ENCODE data around the gene TSHZ3.
A peak's percentile ranks its signal among the peaks of the same experiment; 100 is the strongest.

Gene TSHZ3

GRCh38 chr19:31268751-31269383 is 80.4 kb downstream of the TSHZ3 start:
- peaks cover 0 to 8% of the 10 kb centered on the region in 2 donors for H3K27me3 ChIP-seq
- H3K9me3 ChIP-seq: no peaks in the 10 kb centered on the region
- peaks cover 0 to 8% (median 4%) of the 10 kb centered on the region in 3 donors for H3K36me3 ChIP-seq
- intact Hi-C loops (cut with DNase I; ENCODE audit: low total_unique reads): no loop called here
- no peak for TF ChIP-seq CTCF (IDR thresholded peaks at IDR 0.05)
- DNase-seq: peak in 1 of 2 donors; percentile 31
- no peaks in the 10 kb centered on the region for H3K4me1 ChIP-seq
- H3K27ac ChIP-seq: no peak overlapping the region
- H3K4me3 ChIP-seq: no peak overlapping the region

- intact Hi-C loops (cut with DNase I; ENCODE audit: low total_unique reads): no loop called here
- Histone ChIP-seq H3K4me3 (no peak overlapping the region), H3K4me1 (peaks cover 0 to 3% (median 0%) of the 10 kb centered on the region in 4 donors), H3K27me3 (peaks cover 0 to 15% of the 10 kb centered on the region in 2 donors), H3K27ac (no peak overlapping the region), H3K36me3 (no peaks in the 10 kb centered on the region), H3K9me3 (no peaks in the 10 kb centered on the region)
- no peak for TF ChIP-seq CTCF (IDR thresholded peaks at IDR 0.05)
- DNase-seq: peak in 1 of 2 donors; percentile 29
Measured at GRCh38 chr19:31266731-31267130, 82.5 kb downstream of the TSHZ3 start.

- H3K4me1 ChIP-seq: peaks cover 0 to 3% (median 1%) of the 10 kb centered on the region in 4 donors
- H3K27me3 ChIP-seq: peaks cover 0 to 15% of the 10 kb centered on the region in 2 donors
- no peaks in the 10 kb centered on the region for H3K9me3 ChIP-seq
- H3K27ac ChIP-seq: no peak overlapping the region
- no peaks in the 10 kb centered on the region for H3K36me3 ChIP-seq
- H3K4me3 ChIP-seq: no peak overlapping the region
- intact Hi-C loops (cut with DNase I; ENCODE audit: low total_unique reads): no loop called here
- TF ChIP-seq CTCF (IDR thresholded peaks at IDR 0.05): no peak
- peak in 1 of 2 donors; percentile 29 for DNase-seq
Measured at GRCh38 chr19:31266196-31266595, 83.0 kb downstream of the TSHZ3 start.

GRCh38 chr19:31264041-31264778 is 85.0 kb downstream of the TSHZ3 start:
- TF ChIP-seq CTCF (IDR thresholded peaks at IDR 0.05): no peak
- Histone ChIP-seq H3K27me3 (peaks cover 0 to 20% of the 10 kb centered on the region in 2 donors), H3K9me3 (no peaks in the 10 kb centered on the region), H3K4me1 (peaks cover 0 to 9% (median 3%) of the 10 kb centered on the region in 4 donors), H3K27ac (no peak overlapping the region), H3K36me3 (no peaks in the 10 kb centered on the region), H3K4me3 (no peak overlapping the region)
- intact Hi-C loops (cut with DNase I; ENCODE audit: low total_unique reads): no loop called here
- DNase-seq: peak; percentile 16 to 39

DNA sequence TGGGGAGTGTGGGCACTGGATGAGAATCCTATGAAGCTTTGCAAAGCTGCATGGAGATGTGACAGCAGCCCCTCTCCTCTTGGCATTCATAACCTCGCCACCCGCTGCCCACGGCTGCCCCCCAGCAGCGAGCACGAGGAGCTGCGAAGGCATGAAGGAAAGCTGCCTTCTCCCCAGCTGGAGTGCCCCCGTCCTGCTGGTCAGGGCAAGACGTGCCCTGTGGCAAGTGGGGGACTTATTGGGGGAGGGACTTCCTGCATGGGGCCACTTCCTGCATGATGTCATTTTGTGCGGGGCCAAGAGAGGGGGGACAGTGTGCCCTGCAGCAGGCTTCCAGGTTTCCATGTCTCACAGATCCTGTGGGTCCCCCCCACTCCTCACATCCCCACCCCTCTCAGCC is 85.9 kb downstream of the TSHZ3 start:
- H3K27me3 ChIP-seq: peaks cover 0 to 20% of the 10 kb centered on the region in 2 donors
- no peak overlapping the region for H3K27ac ChIP-seq
- no peaks in the 10 kb centered on the region for H3K36me3 ChIP-seq
- intact Hi-C loops (cut with DNase I; ENCODE audit: low total_unique reads): no loop called here
- H3K4me3 ChIP-seq: no peak overlapping the region
- H3K4me1 ChIP-seq: peaks cover 0 to 9% (median 3%) of the 10 kb centered on the region in 4 donors
- no peaks in the 10 kb centered on the region for H3K9me3 ChIP-seq
- DNase-seq: peak; percentile 17 to 39
- no peak for TF ChIP-seq CTCF (IDR thresholded peaks at IDR 0.05)

All from tibial artery (tissue), 4 donors.